Effector memory CD4-positive, alpha-beta T cell (primary cell): ENCODE data around the gene SERPINE1.

ENCODE experiments used
- DNase-seq, 3 donors: peaks; one replicate each; pipeline ENCODE4 v3.0.0-alpha.2; 2020
- H3K27ac ChIP-seq: 2 replicates; pipeline ENCODE4 v1.7.0; 2013; ENCODE audit warnings: mild to moderate bottlenecking, low read length, moderate library complexity; ENCODE audit not compliant: insufficient read depth, poor library complexity, severe bottlenecking
- H3K27me3 ChIP-seq: replicated peaks from 2 replicates; pipeline ENCODE4 v1.7.0; 2013; ENCODE audit warnings: mild to moderate bottlenecking, low read length; ENCODE audit not compliant: insufficient read depth, control insufficient read depth, poor library complexity, severe bottlenecking
- H3K36me3 ChIP-seq: 2 replicates; pipeline ENCODE4 v1.7.0; 2013; ENCODE audit warnings: mild to moderate bottlenecking, low read length, moderate library complexity; ENCODE audit not compliant: control insufficient read depth, insufficient read depth
- H3K4me1 ChIP-seq: 2 replicates; pipeline ENCODE4 v1.7.0; 2013; ENCODE audit warnings: low read length, mild to moderate bottlenecking; ENCODE audit not compliant: control insufficient read depth, insufficient read depth, poor library complexity, severe bottlenecking
- H3K4me3 ChIP-seq: 2 replicates; pipeline ENCODE4 v1.7.0; 2013; ENCODE audit warnings: low read length, low read depth, mild to moderate bottlenecking; ENCODE audit not compliant: insufficient read depth, poor library complexity, severe bottlenecking
- H3K9me3 ChIP-seq: 2 replicates; pipeline ENCODE4 v1.7.0; 2013; ENCODE audit warnings: mild to moderate bottlenecking, low read length, moderate library complexity; ENCODE audit not compliant: control insufficient read depth

The SERPINE1 gene

GRCh38 chr7:101174322-101174854 is 47.5 kb downstream of the SERPINE1 start:
- peaks cover 52% of the 10 kb centered on the region for H3K4me1 ChIP-seq
- H3K9me3 ChIP-seq, result no peaks in the 10 kb centered on the region
- no peak overlapping the region for H3K4me3 ChIP-seq
- H3K27ac ChIP-seq, result no peak overlapping the region
- H3K27me3 ChIP-seq, result peaks cover 88% of the 10 kb centered on the region
- H3K36me3 ChIP-seq, result no peaks in the 10 kb centered on the region
- no peak for DNase-seq

- DNase-seq, result no peak
- Histone ChIP-seq H3K4me3 (no peak overlapping the region), H3K4me1 (peaks cover 50% of the 10 kb centered on the region), H3K36me3 (no peaks in the 10 kb centered on the region), H3K9me3 (no peaks in the 10 kb centered on the region), H3K27me3 (peaks cover 84% of the 10 kb centered on the region), H3K27ac (no peak overlapping the region)
Measured at GRCh38 chr7:101175664-101176063, 48.8 kb downstream of the SERPINE1 start.

- no peak for DNase-seq
- Histone ChIP-seq H3K27ac (no peak overlapping the region), H3K27me3 (peaks cover 76% of the 10 kb centered on the region), H3K4me1 (peaks cover 32% of the 10 kb centered on the region), H3K9me3 (no peaks in the 10 kb centered on the region), H3K4me3 (no peak overlapping the region), H3K36me3 (no peaks in the 10 kb centered on the region)
Measured at GRCh38 chr7:101177644-101178043, 50.7 kb downstream of the SERPINE1 start.

- Histone ChIP-seq H3K9me3 (no peaks in the 10 kb centered on the region), H3K27me3 (peaks cover 62% of the 10 kb centered on the region), H3K36me3 (no peaks in the 10 kb centered on the region), H3K4me3 (no peak overlapping the region), H3K4me1 (peaks cover 21% of the 10 kb centered on the region), H3K27ac (no peak overlapping the region)
- no peak for DNase-seq
Measured at GRCh38 chr7:101179117-101179516, 52.2 kb downstream of the SERPINE1 start.

- peaks cover 16% of the 10 kb centered on the region for H3K4me1 ChIP-seq
- no peak for DNase-seq
- H3K9me3 ChIP-seq, result no peaks in the 10 kb centered on the region
- H3K36me3 ChIP-seq, result no peaks in the 10 kb centered on the region
- H3K27ac ChIP-seq, result no peak overlapping the region
- no peak overlapping the region for H3K4me3 ChIP-seq
- peaks cover 57% of the 10 kb centered on the region for H3K27me3 ChIP-seq
Measured at GRCh38 chr7:101179713-101180112, 52.8 kb downstream of the SERPINE1 start.

- no peak for DNase-seq
- Histone ChIP-seq H3K27me3 (peaks cover 53% of the 10 kb centered on the region), H3K4me3 (no peak within 1 kb of the TSS), H3K4me1 (peaks cover 16% of the 10 kb centered on the region), H3K27ac (no peak within 1 kb of the TSS), H3K9me3 (no peaks in the 10 kb centered on the region), H3K36me3 (no peaks in the 10 kb centered on the region)
Measured at GRCh38 chr7:101180130-101180755, 53.3 kb downstream of the SERPINE1 start, which contains the start of gene NAT16. NAT16 (minus strand) TSS chr7:101180293; CDS start chr7:101174807, 5,486 bp downstream.

GRCh38 chr7:101185258-101185839 is 58.4 kb downstream of the SERPINE1 start:
- Histone ChIP-seq H3K4me1 (peaks cover 2% of the 10 kb centered on the region), H3K27me3 (peaks cover 14% of the 10 kb centered on the region), H3K27ac (no peak overlapping the region), H3K36me3 (no peaks in the 10 kb centered on the region), H3K4me3 (no peak overlapping the region), H3K9me3 (no peaks in the 10 kb centered on the region)
- DNase-seq, result no peak

- H3K4me1 ChIP-seq, result no peaks in the 10 kb centered on the region
- H3K36me3 ChIP-seq, result no peaks in the 10 kb centered on the region
- H3K4me3 ChIP-seq, result no peak overlapping the region
- H3K27ac ChIP-seq, result no peak overlapping the region
- DNase-seq, result no peak
- H3K9me3 ChIP-seq, result no peaks in the 10 kb centered on the region
- peaks cover 8% of the 10 kb centered on the region for H3K27me3 ChIP-seq
Measured at GRCh38 chr7:101186194-101186593, 59.3 kb downstream of the SERPINE1 start.

GRCh38 chr7:101186844-101187428 is 60.0 kb downstream of the SERPINE1 start:
- Histone ChIP-seq H3K4me1 (no peaks in the 10 kb centered on the region), H3K4me3 (no peak overlapping the region), H3K36me3 (no peaks in the 10 kb centered on the region), H3K27ac (no peak overlapping the region), H3K9me3 (no peaks in the 10 kb centered on the region), H3K27me3 (peaks cover 7% of the 10 kb centered on the region)
- no peak for DNase-seq
